IMR-90 (cell line): ENCODE data around the gene FNDC3A. TPM values are rescaled to one million over a fixed set of nuclear protein-coding genes. Genes with fewer than 3 reads are reported as not detected.

Experiments
- ATAC-seq: fragments of 200-7000 bp; cut with Tn5 transposase; 2 replicates; pipeline ENCODE4 v1.9.1; 2020; ENCODE audit warnings: low read depth, mild to moderate bottlenecking, moderate library complexity
- BruUV-seq: library from RNA; stranded (reverse); fragments of 400-500 nt; replicated peaks from 2 replicates; lab custom pipeline; 2021; lab: Mats Ljungman, UMichigan
- CTCF ChIA-PET: fragments of 300-600 bp; formaldehyde crosslinking; extraction: SDS; loops from one replicate; lab custom pipeline; 2021; ENCODE audit warnings: antibody characterized with exemption; lab: Yijun Ruan, JAX
- POLR2A ChIA-PET: fragments of 300-600 bp; sonication (Branson Sonifier 250); formaldehyde crosslinking; loops from one replicate; lab custom pipeline; 2022; ENCODE audit warnings: antibody characterized with exemption; ENCODE audit not compliant: unreplicated experiment; lab: Charles Lee
- DNase-seq: peaks from one replicate; pipeline ENCODE4 v3.0.0; 2013
- H2AFZ ChIP-seq: replicated peaks from 2 replicates; pipeline ENCODE3; 2013; ENCODE audit warnings: low read length, mild to moderate bottlenecking; ENCODE audit not compliant: poor library complexity
- H2AK5ac ChIP-seq: 2 replicates; pipeline ENCODE4 v1.6.1; 2013; ENCODE audit warnings: low read depth, low read length, inconsistent platforms
- H2AK9ac ChIP-seq: replicated peaks from 2 replicates; pipeline ENCODE3; 2013; ENCODE audit warnings: mild to moderate bottlenecking, low read depth, low read length, moderate library complexity; ENCODE audit not compliant: poor library complexity
- H2BK120ac ChIP-seq: 2 replicates; pipeline ENCODE4 v1.6.1; 2013; ENCODE audit warnings: low read depth, low read length, inconsistent platforms
- H2BK15ac ChIP-seq: 3 replicates; pipeline ENCODE4 v1.6.1; 2013; ENCODE audit warnings: low read depth, low read length, inconsistent platforms
- H2BK20ac ChIP-seq: 2 replicates; pipeline ENCODE4 v1.6.1; 2013; ENCODE audit warnings: low read depth, mild to moderate bottlenecking, inconsistent platforms, low read length, moderate library complexity
- H2BK5ac ChIP-seq: 2 replicates; pipeline ENCODE4 v1.6.1; 2013; ENCODE audit warnings: mild to moderate bottlenecking, low read depth, low read length, inconsistent platforms; ENCODE audit not compliant: poor library complexity, severe bottlenecking
- H3K14ac ChIP-seq: replicated peaks from 2 replicates; pipeline ENCODE4 v1.6.1; 2013; ENCODE audit warnings: low read depth, low read length, inconsistent platforms
- H3K18ac ChIP-seq: 2 replicates; pipeline ENCODE4 v1.6.1; 2013; ENCODE audit warnings: low read depth, low read length, control low read depth
- H3K23ac ChIP-seq: 2 replicates; pipeline ENCODE4 v1.6.1; 2013; ENCODE audit warnings: low read depth, low read length, inconsistent platforms
- H3K27ac ChIP-seq: 2 replicates; pipeline ENCODE4 v1.5.1; 2013; ENCODE audit warnings: mild to moderate bottlenecking, control low read depth, low read length; ENCODE audit not compliant: insufficient read depth
- H3K27me3 ChIP-seq: 2 replicates; pipeline ENCODE4 v1.6.1; 2013; ENCODE audit warnings: low read length; ENCODE audit not compliant: control insufficient read depth, insufficient read depth
- H3K36me3 ChIP-seq: 2 replicates; pipeline ENCODE4 v1.6.1; 2013; ENCODE audit warnings: low read length, mixed read lengths; ENCODE audit not compliant: control insufficient read depth, insufficient read depth
- H3K4ac ChIP-seq: 2 replicates; pipeline ENCODE4 v1.6.1; 2013; ENCODE audit warnings: low read depth, low read length, inconsistent platforms
- H3K4me1 ChIP-seq: 2 replicates; pipeline ENCODE4 v1.6.1; 2013; ENCODE audit warnings: low read length, mixed read lengths; ENCODE audit not compliant: control insufficient read depth, insufficient read depth
- H3K4me2 ChIP-seq: 2 replicates; pipeline ENCODE4 v1.6.1; 2013; ENCODE audit warnings: low read depth, mild to moderate bottlenecking, control low read depth, low read length, moderate library complexity
- H3K4me3 ChIP-seq: 2 replicates; pipeline ENCODE4 v1.5.1; 2013; ENCODE audit warnings: low read depth, mild to moderate bottlenecking, control low read depth, low read length, moderate library complexity; ENCODE audit not compliant: insufficient read depth
- H3K56ac ChIP-seq: 2 replicates; pipeline ENCODE4 v1.6.1; 2013; ENCODE audit warnings: low read length, inconsistent platforms; ENCODE audit not compliant: insufficient read depth; ENCODE audit errors: extremely low read depth
- H3K79me1 ChIP-seq, 2 experiments: 2 replicates each; pipeline ENCODE4 v1.6.1; 2013; ENCODE audit warnings: low read length in 2 of 2, inconsistent platforms in 1 of 2, low read depth in 1 of 2
- H3K9ac ChIP-seq: 2 replicates; pipeline ENCODE4 v1.6.1; 2013; ENCODE audit warnings: low read depth, low read length, control low read depth
- H3K9me1 ChIP-seq: 2 replicates; pipeline ENCODE4 v1.6.1; 2013; ENCODE audit warnings: low read length, inconsistent platforms; ENCODE audit not compliant: insufficient read depth
- H3K9me3 ChIP-seq: 2 replicates; pipeline ENCODE4 v1.6.1; 2013; ENCODE audit warnings: low read length; ENCODE audit not compliant: control insufficient read depth, insufficient read depth
- H4K20me1 ChIP-seq: 2 replicates; pipeline ENCODE4 v1.6.1; 2013; ENCODE audit warnings: low read length, inconsistent platforms; ENCODE audit not compliant: insufficient read depth
- H4K5ac ChIP-seq: 2 replicates; pipeline ENCODE4 v1.6.1; 2013; ENCODE audit warnings: mild to moderate bottlenecking, low read depth, low read length, control low read depth
- H4K8ac ChIP-seq, 2 experiments: 2 replicates each; pipeline ENCODE4 v1.6.1; 2013; ENCODE audit warnings: low read depth in 2 of 2, low read length in 2 of 2, control low read depth in 1 of 2, inconsistent platforms in 1 of 2
- H4K91ac ChIP-seq: 2 replicates; pipeline ENCODE4 v1.6.1; 2013; ENCODE audit warnings: low read depth, low read length, inconsistent platforms; ENCODE audit not compliant: insufficient read depth
- BHLHE40 ChIP-seq: fragments of 150-350 bp; IDR thresholded peaks from 2 replicates; pipeline ENCODE4 v1.6.1; 2016; ENCODE audit warnings: mild to moderate bottlenecking, low read depth, low read length
- CEBPB ChIP-seq: IDR thresholded peaks from 2 replicates; pipeline ENCODE4 v1.6.1; 2012; ENCODE audit warnings: low read depth, low read length, improper control_type of control experiment
- FOS ChIP-seq: fragments of 150-350 bp; IDR thresholded peaks from 2 replicates; pipeline ENCODE4 v1.6.1; 2016; ENCODE audit warnings: low read depth, low read length
- MAFK ChIP-seq: IDR thresholded peaks from 2 replicates; pipeline ENCODE4 v1.6.1; 2012; ENCODE audit warnings: low read depth, low read length, improper control_type of control experiment
- MAZ ChIP-seq: IDR thresholded peaks from 2 replicates; pipeline ENCODE4 v1.6.1; 2012; ENCODE audit warnings: low read depth, mild to moderate bottlenecking, low read length, improper control_type of control experiment, moderate library complexity, borderline replicate concordance
- NFE2L2 ChIP-seq: fragments of 150-350 bp; IDR thresholded peaks from 2 replicates; pipeline ENCODE4 v1.6.1; 2016; ENCODE audit warnings: low read depth, mild to moderate bottlenecking, low read length
- POLR2A ChIP-seq: IDR thresholded peaks from 2 replicates; pipeline ENCODE4 v1.6.1; 2012; ENCODE audit warnings: mild to moderate bottlenecking, low read depth, low read length
- RAD21 ChIP-seq: IDR thresholded peaks from 2 replicates; pipeline ENCODE4 v1.6.1; 2012; ENCODE audit warnings: low read length, improper control_type of control experiment
- RFX5 ChIP-seq: IDR thresholded peaks from 2 replicates; pipeline ENCODE4 v1.8.0; 2012; ENCODE audit warnings: low read depth, mild to moderate bottlenecking, low read length, moderate library complexity
- SMC3 ChIP-seq: fragments of 150-350 bp; IDR thresholded peaks from 2 replicates; pipeline ENCODE4 v1.6.1; 2016; ENCODE audit warnings: low read depth, mild to moderate bottlenecking, antibody characterized with exemption, low read length, moderate library complexity
- USF2 ChIP-seq: fragments of 150-350 bp; IDR thresholded peaks from 2 replicates; pipeline ENCODE4 v1.6.1; 2017; ENCODE audit warnings: mild to moderate bottlenecking, antibody characterized with exemption, low read length, low read depth
- WGBS, 2 experiments: methylation state at CpG; one replicate each; pipeline versions ENCODE4 v1.1.5 to v1.1.7; 2013; ENCODE audit warnings: missing lambda C conversion rate in 2 of 2; ENCODE audit not compliant: insufficient read length in 1 of 2; ENCODE audit errors: extremely low coverage in 2 of 2; 5-methylcytosine and 5-hydroxymethylcytosine counted together
- dilution Hi-C: fragments of 300-500 bp; cut with HindIII; formaldehyde crosslinking; loops from one replicate; pipeline ENCODE4 v1.14.3; 2018; ENCODE audit warnings: low sequenced_read_pairs; ENCODE audit not compliant: unreplicated experiment
- in situ Hi-C: fragments of 300-500 bp; cut with MboI; formaldehyde crosslinking; loops from 3 replicates; pipeline ENCODE4 v1.14.3; 2019; ENCODE audit warnings: low sequenced_read_pairs, inconsistent platforms, mixed read lengths
- intact Hi-C: fragments of 100-400 bp; cut with micrococcal nuclease; formaldehyde crosslinking; loops from 2 replicates; pipeline ENCODE4 v1.10.0; 2022
- polyA plus RNA-seq, 3 experiments: library from polyadenylated mRNA; depleted of rRNA; stranded (reverse); fragments of >200 nt; gene quantifications; 2 replicates each; pipeline ENCODE4 v1.2.3, GENCODE V29; 2012; ENCODE audit warnings: low replicate concordance in 1 of 3
- total RNA-seq: library from RNA; depleted of rRNA; stranded (reverse); fragments of >200 nt; gene quantifications from 2 replicates; pipeline ENCODE4 v1.2.3, GENCODE V29; 2012
- TF ChIP-seq, protein P1 (sequence below): conservative IDR thresholded peaks from 2 replicates; pipeline ENCODE4 v1.5.1; 2012; ENCODE audit warnings: mild to moderate bottlenecking, low read depth, low read length, improper control_type of control experiment

The FNDC3A gene
- total and polyA plus RNA-seq, 2 of the 4 experiments (the other 2 are of a cell fraction): 29.2 to 60.4 TPM

- Histone ChIP-seq H4K5ac (no peak overlapping the region), H3K4me3 (no peak overlapping the region), H3K18ac (no peak overlapping the region), H3K4me2 (no peak overlapping the region), H3K56ac (no peak overlapping the region), H3K4ac (no peak overlapping the region), H4K91ac (no peak overlapping the region), H3K9me3 (no peaks in the 10 kb centered on the region), H2AK5ac (no peak overlapping the region), H2BK15ac (no peak overlapping the region), H3K14ac (no peak overlapping the region), H4K20me1 (no peaks in the 10 kb centered on the region), H3K79me1 (peaks cover 22 to 36% of the 10 kb centered on the region in 2 experiments), H3K23ac (no peak overlapping the region), H3K27ac (no peak overlapping the region; the same call in 1 of the 2 replicates), H2AFZ (no peak overlapping the region), H2BK120ac (no peak overlapping the region), H2AK9ac (no peak overlapping the region), H2BK5ac (no peak overlapping the region), H3K4me1 (peaks cover 3% of the 10 kb centered on the region; the same call in 1 of the 2 replicates), H3K9me1 (no peaks in the 10 kb centered on the region), H3K9ac (no peak overlapping the region), H2BK20ac (no peak overlapping the region), H3K27me3 (no peaks in the 10 kb centered on the region), H4K8ac (no peak overlapping the region; a peak in 1 of 4 replicates), H3K36me3 (peaks cover 1% of the 10 kb centered on the region; the same call in 1 of the 2 replicates)
- no TSS peak for BruUV-seq
- ATAC-seq (0 out of 2 replicates have a peak, but pooled peaks have one; percentile 35), DNase-seq (no peak)
- CTCF ChIA-PET: no interaction called here
- WGBS, 2 experiments: no CpG with 5 or more reads among the region's 1 CpG
- no peak for TF ChIP-seq SMC3
- TF ChIP-seq RFX5: no peak
- TF ChIP-seq CEBPB: no peak
- TF ChIP-seq RAD21: no peak
- no peak for TF ChIP-seq NFE2L2
- no peak for TF ChIP-seq BHLHE40
- TF ChIP-seq MAZ: no peak
- no peak for TF ChIP-seq POLR2A
- TF ChIP-seq USF2: no peak
- TF ChIP-seq MAFK: no peak
- TF ChIP-seq FOS: no peak
- TF ChIP-seq, protein P1, sequence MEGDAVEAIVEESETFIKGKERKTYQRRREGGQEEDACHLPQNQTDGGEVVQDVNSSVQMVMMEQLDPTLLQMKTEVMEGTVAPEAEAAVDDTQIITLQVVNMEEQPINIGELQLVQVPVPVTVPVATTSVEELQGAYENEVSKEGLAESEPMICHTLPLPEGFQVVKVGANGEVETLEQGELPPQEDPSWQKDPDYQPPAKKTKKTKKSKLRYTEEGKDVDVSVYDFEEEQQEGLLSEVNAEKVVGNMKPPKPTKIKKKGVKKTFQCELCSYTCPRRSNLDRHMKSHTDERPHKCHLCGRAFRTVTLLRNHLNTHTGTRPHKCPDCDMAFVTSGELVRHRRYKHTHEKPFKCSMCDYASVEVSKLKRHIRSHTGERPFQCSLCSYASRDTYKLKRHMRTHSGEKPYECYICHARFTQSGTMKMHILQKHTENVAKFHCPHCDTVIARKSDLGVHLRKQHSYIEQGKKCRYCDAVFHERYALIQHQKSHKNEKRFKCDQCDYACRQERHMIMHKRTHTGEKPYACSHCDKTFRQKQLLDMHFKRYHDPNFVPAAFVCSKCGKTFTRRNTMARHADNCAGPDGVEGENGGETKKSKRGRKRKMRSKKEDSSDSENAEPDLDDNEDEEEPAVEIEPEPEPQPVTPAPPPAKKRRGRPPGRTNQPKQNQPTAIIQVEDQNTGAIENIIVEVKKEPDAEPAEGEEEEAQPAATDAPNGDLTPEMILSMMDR: no peak
- POLR2A ChIA-PET: no interaction called here
- dilution Hi-C loops: no loop called here
- intact Hi-C loops: no loop called here
- in situ Hi-C loops: no loop called here
Measured at GRCh38 chr13:49063497-49063896, 87.8 kb downstream of the FNDC3A start.
